ENCODE data around the gene SDC3.
A peak's percentile ranks its signal among the peaks of the same experiment; 100 is the strongest.

The SDC3 gene

DNA sequence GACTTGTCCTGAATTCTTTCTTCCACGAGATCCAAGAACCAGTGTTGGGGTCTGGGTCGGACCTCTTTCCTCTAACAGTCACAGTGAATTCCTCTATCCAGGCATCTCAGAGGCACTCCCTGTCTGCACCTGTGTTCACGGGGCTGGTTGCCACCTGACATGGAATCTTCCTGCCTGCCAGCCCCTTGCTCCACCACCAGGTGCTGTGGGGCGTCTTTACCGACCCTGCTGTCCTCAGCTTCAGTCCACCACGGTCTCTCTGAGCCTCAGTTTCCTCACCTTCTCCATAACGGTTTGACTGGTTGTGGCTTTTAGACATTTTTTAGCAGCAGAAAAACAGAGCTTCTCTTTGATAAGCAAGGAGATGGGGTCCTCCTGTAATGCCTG is 62.7 kb downstream of the SDC3 start:
- DNase-seq: no peak

GRCh38 chr1:30845237-30845903 is 63.2 kb downstream of the SDC3 start:
- DNase-seq: no peak

DNA sequence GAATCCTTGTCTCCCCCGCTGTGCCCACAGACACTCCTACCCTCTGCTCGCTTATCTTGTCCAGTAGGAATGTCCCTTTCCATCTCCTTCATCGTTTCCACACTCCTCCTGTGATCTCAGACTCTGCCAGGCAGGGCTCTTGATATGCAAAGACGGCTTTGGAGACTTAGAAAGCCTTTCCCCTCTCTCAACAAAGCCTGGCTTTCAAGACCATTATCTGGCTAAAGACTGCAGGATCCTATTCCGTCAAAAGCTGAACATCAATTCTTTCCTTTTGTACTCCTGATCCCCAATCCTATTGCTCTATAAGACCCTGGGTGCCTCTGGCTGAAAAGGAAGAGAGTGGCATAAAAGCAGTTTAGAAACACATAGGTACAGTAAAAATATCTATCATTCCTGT is 63.9 kb downstream of the SDC3 start:
- no peak for DNase-seq

DNA sequence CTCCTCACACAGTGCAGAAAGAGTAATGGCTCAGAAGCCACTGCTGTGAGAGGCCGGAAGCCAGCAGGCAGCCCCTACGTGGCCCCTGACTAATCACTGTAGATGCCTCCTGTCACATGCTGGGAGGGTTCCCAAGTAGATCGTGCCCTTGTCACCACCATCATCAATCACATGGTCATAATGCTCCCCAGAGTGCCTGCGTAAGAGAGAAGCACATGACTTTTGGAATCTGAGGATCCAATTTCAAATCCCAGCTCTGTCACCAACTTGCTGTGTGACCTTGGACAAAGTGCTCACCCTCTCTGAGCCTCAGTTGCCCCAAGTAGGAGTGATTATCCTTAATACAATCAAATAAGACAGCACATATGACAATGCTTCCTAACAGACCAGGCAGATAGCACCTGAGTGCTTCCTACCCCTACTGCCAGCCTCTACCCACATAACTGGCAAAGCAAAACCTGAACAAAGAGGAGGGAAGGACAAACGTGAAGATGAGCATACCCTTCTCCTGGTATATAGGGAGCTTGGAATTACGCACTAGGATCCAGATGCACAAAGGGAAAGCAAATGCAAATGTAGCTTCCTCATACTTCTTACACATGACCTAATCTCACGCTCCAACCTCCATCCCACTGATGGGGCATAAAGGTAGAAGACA is 65.7 kb downstream of the SDC3 start:
- no peak for DNase-seq

DNA sequence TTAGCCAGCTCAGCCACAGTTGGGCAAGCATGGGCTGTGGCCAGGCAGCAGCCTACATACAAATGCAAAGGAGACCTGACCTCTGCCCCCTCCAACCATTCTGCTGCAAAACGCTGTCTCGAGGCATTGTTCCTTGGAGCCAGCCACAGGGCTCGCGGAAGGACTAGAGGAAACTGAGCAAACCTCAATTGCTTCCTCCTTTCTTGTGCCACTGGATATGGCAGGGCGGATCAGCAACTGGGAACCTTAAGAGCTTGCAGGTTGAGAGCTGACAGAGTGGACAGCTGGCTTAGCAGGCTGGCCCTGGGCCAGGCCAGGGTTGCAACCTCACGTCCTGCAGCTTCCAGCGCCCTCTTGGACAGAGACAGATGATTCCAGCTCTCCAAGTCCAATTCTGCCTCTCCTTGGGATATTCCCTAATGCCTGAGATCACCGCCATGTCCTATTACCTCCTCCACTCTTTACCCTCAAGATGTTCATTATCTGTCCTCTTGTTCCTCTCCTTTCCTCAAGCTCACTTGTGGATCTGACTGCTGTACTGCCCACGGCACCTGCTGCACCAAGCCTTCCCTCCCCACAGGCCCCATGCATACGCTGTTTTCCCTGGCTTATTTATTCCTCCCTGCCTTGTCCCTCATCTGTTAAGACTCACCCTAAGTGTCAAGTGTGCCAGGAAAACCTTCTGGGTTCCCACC is 67.5 kb downstream of the SDC3 start:
- no peak for DNase-seq

DNA sequence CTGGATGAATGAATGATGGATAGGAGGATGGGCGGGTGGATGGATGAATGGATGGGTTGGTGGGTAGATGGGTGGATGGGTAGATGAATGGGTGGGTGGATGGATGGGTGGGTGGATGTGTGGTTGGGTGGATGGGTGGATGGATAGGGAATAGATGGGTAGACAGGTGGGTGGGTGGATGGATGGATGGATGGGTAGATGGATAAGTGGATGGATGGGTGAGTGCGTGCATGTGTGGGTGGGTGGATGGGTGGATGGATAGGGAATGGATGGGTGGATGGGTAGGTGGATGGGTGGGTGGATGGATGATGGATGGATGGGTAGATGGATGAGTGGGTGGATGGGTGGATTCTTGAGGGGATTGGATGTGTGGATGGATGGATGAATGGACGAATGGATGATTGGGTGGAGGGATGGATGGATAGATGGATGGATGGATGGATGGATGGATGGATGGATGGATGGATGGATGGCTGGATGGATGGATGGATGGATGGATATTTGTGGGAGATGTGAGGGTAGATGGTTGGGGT is 68.7 kb downstream of the SDC3 start:
- DNase-seq: no peak

- no peak for DNase-seq
These were observed 69.6 kb downstream of the SDC3 start for GRCh38 chr1:30838996-30839395.

- DNase-seq: no peak
These were observed 70.9 kb downstream of the SDC3 start for GRCh38 chr1:30837653-30838052.

DNA sequence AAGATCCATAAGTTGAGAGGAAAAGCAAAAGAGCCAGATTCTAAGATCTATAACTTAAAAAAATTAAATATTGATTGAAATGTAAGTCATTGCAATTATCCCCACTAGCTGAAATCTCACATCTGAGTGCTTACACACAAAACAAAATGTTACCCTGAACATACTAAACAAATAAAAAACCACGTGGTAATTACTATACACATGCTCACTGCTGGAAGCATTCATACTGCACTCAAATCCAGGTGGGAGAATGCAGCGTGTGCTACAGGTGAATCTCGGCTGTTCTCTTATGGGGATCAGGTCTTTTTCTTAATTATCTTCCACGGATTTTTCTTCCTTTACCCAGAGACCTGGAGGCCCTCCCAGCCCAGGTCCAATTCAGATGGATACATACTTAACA is 74.3 kb downstream of the SDC3 start:
- no peak for DNase-seq

- DNase-seq: no peak
These were observed 78.0 kb downstream of the SDC3 start for GRCh38 chr1:30830537-30830936.

DNA sequence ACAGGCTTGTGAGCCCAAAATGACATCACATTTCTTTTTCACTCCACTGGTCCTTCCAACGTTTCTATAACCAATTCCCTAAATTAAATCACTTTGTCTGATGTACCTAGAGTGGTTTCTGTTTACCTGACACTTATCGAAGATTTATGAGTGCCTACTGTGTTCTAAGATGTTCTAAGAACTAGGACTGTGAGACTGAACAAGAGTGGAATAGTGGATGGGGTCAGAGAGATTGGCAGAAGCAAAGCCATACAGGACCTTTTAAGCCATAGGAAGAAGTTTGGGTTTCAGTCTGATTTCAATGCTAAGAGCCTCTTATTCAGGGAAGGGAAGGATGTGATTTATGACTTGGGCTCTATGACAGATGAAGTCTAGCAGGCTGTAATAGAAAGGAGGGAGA is 78.7 kb downstream of the SDC3 start:
- DNase-seq: no peak

GRCh38 chr1:30824736-30825429 is 83.7 kb downstream of the SDC3 start:
- no peak for DNase-seq

DNA sequence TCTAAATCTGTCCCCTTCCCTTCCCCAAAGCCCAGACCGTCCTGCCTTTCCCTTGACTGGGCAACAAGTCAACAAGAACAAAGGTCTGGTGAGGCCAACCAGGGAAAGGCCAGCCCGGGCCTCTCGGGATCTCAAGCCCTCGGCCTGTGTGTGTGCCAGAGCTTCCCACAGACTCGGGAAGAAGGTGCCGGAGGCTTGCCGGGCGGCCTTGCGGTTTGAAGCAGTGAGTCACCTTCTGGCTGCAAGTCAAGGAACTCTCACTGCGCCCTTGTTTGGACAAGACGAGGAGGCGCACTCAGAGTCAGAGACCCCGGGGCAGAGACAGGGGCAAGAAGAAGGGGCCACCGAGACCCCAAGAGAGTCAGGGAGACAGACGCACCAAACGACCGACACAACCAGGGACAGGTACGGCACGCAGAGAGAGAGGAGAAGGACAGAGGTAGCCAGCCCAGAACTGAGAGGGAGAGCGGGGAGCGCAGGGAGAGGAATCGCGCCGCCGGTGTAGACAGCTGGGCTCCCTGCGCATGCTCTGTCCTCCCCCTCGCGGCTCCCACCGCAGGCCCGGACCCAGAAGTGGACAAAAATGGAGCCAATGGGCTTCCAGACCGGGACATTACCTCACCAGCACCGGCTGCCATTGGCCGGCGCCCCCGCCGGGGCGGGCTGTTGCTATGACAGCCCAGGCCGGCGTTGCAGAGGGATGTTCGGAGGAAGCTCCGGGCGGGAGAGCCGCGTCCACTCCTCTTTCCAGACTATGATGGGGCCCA is 84.4 kb downstream of the SDC3 start:
- peak; percentile 62 for DNase-seq

- DNase-seq: no peak
These were observed 85.0 kb downstream of the SDC3 start for GRCh38 chr1:30823627-30823968.

DNA sequence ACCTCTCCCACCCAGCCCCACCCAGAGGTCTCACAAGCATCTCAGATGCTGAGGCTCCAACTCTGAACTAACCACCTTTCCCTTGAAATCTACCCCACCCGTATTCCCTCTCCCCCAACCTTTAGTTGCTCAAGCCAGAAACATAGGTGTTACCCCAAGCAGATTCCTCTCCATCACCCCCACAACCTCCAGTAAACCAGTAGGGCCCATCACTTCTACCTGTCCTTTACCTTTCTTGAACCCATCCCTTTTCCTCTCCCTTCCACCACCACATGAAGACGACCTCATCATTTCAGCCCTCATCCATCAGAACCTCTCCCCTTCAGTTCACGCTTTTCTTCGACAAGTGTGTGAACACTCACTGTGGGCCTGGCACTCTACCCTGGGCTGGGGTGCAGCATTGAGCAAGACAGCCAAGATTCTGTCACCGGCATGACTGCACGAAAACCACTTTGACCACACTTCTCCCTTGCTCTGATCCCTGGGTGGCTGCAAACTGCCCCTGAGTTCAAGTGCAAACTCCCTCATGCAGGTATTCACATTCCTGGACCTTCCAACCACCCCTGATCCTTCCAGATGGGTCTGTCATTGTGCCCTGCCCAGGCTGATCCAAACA is 85.5 kb downstream of the SDC3 start:
- no peak for DNase-seq

GRCh38 chr1:30822006-30822405 is 86.6 kb downstream of the SDC3 start:
- no peak for DNase-seq

DNA sequence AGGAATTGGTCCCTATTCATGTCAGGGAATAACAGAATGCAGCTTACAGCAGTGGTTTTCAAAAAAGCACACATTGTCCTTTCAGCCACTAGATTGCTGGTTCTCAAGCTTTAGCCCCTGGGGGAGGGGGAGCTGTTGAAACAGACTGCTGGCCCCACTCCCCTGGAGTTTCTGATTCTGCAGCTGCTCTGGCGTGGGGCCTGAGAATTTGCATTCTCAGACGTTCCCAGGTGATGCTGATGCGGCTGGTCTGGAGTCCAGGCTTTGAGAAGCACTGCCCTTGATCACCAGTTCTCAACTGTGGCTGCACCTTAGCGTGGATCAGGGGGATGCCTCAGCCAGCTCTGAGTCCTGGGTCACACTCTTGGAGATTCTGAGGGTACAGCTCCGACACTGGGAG is 88.3 kb downstream of the SDC3 start:
- no peak for DNase-seq
